Measurements from ENCODE around the gene ZNF792. TPM values are rescaled to one million over a fixed set of nuclear protein-coding genes. Genes with fewer than 3 reads are reported as not detected.
"Not testable (repeated sequence)": the region's sequence is repeated elsewhere in the genome, so short reads cannot be mapped to it uniquely, and the experiment has no call there.

Gene ZNF792
- polyA plus RNA-seq, 1 donor from 2014 or later: 3.7 TPM

DNA sequence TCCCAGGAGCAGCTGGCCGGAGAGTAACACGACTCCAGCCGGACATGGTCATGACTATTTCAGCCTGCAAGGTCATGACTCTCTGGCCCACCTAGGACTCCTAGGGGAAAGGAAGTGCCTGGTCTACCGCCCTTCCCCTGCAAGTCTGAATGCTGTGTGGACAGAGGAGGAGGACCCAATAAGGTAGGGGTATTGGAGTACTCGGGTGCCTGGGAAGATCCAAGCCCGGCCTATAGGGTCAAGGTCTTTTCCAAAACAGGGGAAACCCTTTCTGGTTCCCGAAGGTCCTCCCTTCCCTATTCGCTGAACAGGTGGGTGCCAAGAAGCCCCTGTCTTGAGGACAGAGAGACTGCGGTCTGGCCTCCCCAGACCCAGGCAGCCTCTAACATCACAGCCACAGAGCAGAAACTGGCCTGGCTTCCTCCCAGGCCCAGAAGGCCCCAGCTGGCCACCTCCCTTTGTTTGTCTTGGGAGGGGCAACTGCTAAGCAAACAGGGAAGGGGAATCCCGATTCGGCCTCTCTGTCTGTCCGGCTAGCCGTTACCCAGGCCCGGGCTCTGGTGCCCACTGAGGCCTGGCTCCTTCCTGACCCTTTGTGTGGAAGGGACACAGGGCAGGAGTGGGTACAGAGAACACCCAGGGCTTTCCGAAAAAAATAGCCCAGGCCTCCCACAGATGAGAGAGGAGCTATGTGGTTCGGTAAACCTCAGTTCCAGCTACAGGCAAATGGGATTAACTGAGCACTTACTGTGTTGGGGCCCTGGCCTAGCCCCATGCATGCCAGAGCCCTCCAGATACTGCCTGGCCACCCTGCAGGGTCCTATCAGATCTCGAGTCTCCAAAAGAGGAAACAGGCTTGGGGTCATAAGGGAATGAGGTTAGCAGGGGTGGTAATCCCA is 30.9 kb upstream of the ZNF792 start:
- H3K27me3 ChIP-seq (ENCODE audit: insufficient read depth, low read depth, low read length): no peaks in the 10 kb centered on the region
- no peaks in the 10 kb centered on the region for H4K20me1 ChIP-seq (ENCODE audit: insufficient read depth)
- no peaks in the 10 kb centered on the region for H3K36me3 ChIP-seq (ENCODE audit: insufficient read depth, low read length)
- no peak overlapping the region for H3K27ac ChIP-seq (ENCODE audit: low read length)
- no peak overlapping the region for H3K4me2 ChIP-seq (ENCODE audit: low read length)
- no peaks in the 10 kb centered on the region for H3K9me3 ChIP-seq (ENCODE audit: low read length)
- H2AFZ ChIP-seq (ENCODE audit: low read depth, low read length): no peak overlapping the region
- H3K4me3 ChIP-seq (ENCODE audit: low read length): no peak overlapping the region
- H3K79me2 ChIP-seq (replicated peaks; ENCODE audit: insufficient read depth, low read length): peaks cover 7% of the 10 kb centered on the region
- no peaks in the 10 kb centered on the region for H3K9me2 ChIP-seq (ENCODE audit: insufficient read depth, low read length)
- H3F3A ChIP-seq (ENCODE audit: insufficient read depth, low read length, poor library complexity, severe bottlenecking): no peaks in the 10 kb centered on the region
- TF ChIP-seq POLR2AphosphoS5 (IDR thresholded peaks at IDR 0.05): no peak
- no peak for TF ChIP-seq RAD21 (conservative IDR thresholded peaks at IDR 0.05)
- no peak for TF ChIP-seq CTCF (IDR thresholded peaks at IDR 0.05; ENCODE audit: poor library complexity, severe bottlenecking)
- TF ChIP-seq, protein P1, sequence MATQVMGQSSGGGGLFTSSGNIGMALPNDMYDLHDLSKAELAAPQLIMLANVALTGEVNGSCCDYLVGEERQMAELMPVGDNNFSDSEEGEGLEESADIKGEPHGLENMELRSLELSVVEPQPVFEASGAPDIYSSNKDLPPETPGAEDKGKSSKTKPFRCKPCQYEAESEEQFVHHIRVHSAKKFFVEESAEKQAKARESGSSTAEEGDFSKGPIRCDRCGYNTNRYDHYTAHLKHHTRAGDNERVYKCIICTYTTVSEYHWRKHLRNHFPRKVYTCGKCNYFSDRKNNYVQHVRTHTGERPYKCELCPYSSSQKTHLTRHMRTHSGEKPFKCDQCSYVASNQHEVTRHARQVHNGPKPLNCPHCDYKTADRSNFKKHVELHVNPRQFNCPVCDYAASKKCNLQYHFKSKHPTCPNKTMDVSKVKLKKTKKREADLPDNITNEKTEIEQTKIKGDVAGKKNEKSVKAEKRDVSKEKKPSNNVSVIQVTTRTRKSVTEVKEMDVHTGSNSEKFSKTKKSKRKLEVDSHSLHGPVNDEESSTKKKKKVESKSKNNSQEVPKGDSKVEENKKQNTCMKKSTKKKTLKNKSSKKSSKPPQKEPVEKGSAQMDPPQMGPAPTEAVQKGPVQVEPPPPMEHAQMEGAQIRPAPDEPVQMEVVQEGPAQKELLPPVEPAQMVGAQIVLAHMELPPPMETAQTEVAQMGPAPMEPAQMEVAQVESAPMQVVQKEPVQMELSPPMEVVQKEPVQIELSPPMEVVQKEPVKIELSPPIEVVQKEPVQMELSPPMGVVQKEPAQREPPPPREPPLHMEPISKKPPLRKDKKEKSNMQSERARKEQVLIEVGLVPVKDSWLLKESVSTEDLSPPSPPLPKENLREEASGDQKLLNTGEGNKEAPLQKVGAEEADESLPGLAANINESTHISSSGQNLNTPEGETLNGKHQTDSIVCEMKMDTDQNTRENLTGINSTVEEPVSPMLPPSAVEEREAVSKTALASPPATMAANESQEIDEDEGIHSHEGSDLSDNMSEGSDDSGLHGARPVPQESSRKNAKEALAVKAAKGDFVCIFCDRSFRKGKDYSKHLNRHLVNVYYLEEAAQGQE (IDR thresholded peaks at IDR 0.05; ENCODE audit: borderline replicate concordance): no peak
- TF ChIP-seq EP300 (conservative IDR thresholded peaks at IDR 0.05; ENCODE audit: poor library complexity, severe bottlenecking): no peak
- no peak for TF ChIP-seq MXI1 (conservative IDR thresholded peaks at IDR 0.05; ENCODE audit: poor library complexity, severe bottlenecking)
- TF ChIP-seq EZH2 (IDR thresholded peaks at IDR 0.05; ENCODE audit: borderline replicate concordance, insufficient read depth, low read length, poor library complexity, severe bottlenecking): no peak
- no peak for TF ChIP-seq SMC3 (conservative IDR thresholded peaks at IDR 0.05; ENCODE audit: poor library complexity)
- no peak for TF ChIP-seq TAF1 (IDR thresholded peaks at IDR 0.05; ENCODE audit: low read depth)
- H3K9ac ChIP-seq (ENCODE audit: low read length): no peak overlapping the region

DNA sequence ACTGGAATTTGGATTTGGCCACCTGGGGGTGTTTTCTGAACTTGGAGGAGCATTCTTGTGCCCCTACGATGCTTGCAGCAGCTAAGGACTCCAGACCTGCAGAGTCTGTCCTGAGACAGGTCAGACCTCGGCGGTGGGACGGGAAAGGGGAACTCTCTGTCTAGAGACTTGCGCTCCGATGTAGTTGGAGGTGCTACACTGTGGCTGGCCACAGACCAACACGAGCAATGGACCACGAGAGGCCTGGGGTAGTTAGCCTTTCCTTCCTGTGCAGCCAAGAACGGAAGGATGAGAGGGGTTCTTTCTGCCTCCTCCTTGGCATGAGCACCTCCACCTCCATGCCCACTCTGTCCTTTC is 30.2 kb upstream of the ZNF792 start:
- H3K9me3 ChIP-seq (ENCODE audit: low read length): no peaks in the 10 kb centered on the region
- TF ChIP-seq CTCF (IDR thresholded peaks at IDR 0.05; ENCODE audit: poor library complexity, severe bottlenecking) (no peak), POLR2AphosphoS5 (IDR thresholded peaks at IDR 0.05) (no peak), EP300 (conservative IDR thresholded peaks at IDR 0.05; ENCODE audit: poor library complexity, severe bottlenecking) (no peak), SMC3 (conservative IDR thresholded peaks at IDR 0.05; ENCODE audit: poor library complexity) (no peak), TAF1 (IDR thresholded peaks at IDR 0.05; ENCODE audit: low read depth) (no peak), MXI1 (conservative IDR thresholded peaks at IDR 0.05; ENCODE audit: poor library complexity, severe bottlenecking) (no peak), EZH2 (IDR thresholded peaks at IDR 0.05; ENCODE audit: borderline replicate concordance, insufficient read depth, low read length, poor library complexity, severe bottlenecking) (no peak), RAD21 (conservative IDR thresholded peaks at IDR 0.05) (no peak)
- TF ChIP-seq, protein P1 (IDR thresholded peaks at IDR 0.05; ENCODE audit: borderline replicate concordance): no peak
- no peaks in the 10 kb centered on the region for H3F3A ChIP-seq (ENCODE audit: insufficient read depth, low read length, poor library complexity, severe bottlenecking)
- H3K27me3 ChIP-seq (ENCODE audit: insufficient read depth, low read depth, low read length): no peaks in the 10 kb centered on the region
- no peaks in the 10 kb centered on the region for H3K9me2 ChIP-seq (ENCODE audit: insufficient read depth, low read length)
- no peak overlapping the region for H3K27ac ChIP-seq (ENCODE audit: low read length)
- no peak overlapping the region for H2AFZ ChIP-seq (ENCODE audit: low read depth, low read length)
- H3K4me2 ChIP-seq (ENCODE audit: low read length): no peak overlapping the region
- no peaks in the 10 kb centered on the region for H4K20me1 ChIP-seq (ENCODE audit: insufficient read depth)
- H3K4me3 ChIP-seq (ENCODE audit: low read length): no peak overlapping the region
- peaks cover under 1% of the 10 kb centered on the region for H3K79me2 ChIP-seq (replicated peaks; ENCODE audit: insufficient read depth, low read length)
- H3K36me3 ChIP-seq (ENCODE audit: insufficient read depth, low read length): no peaks in the 10 kb centered on the region
- no peak overlapping the region for H3K9ac ChIP-seq (ENCODE audit: low read length)

DNA sequence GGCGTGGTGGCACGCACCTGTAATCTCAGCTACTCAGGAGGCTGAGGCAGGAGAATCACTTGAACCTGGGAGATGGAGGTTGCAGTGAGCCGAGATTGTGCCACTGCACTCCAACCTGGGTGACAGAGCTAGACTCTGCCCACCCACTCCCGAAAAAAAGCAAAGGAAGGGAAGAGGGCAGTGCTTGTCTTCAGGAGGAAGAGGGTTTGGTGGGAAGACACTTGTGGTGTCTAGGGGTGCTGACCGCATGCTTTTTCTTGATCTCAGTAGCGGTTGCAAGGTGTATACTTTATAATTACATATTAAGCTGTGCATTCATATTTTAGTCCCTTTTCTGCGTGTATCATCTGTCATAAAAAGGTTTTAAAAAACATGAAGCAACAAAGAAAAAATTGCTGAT is 28.6 kb upstream of the ZNF792 start:
- H3K27me3 ChIP-seq (ENCODE audit: insufficient read depth, low read depth, low read length); H3K9ac ChIP-seq (ENCODE audit: low read length): not testable (repeated sequence)

More for the DNA sequence above, 28.6 kb upstream of the ZNF792 start:
- not testable (repeated sequence) for H3K9me2 ChIP-seq (ENCODE audit: insufficient read depth, low read length); H3K4me3 ChIP-seq (ENCODE audit: low read length); H3K79me2 ChIP-seq (replicated peaks; ENCODE audit: insufficient read depth, low read length); H3F3A ChIP-seq (ENCODE audit: insufficient read depth, low read length, poor library complexity, severe bottlenecking); H3K4me2 ChIP-seq (ENCODE audit: low read length); H2AFZ ChIP-seq (ENCODE audit: low read depth, low read length); H4K20me1 ChIP-seq (ENCODE audit: insufficient read depth); H3K27ac ChIP-seq (ENCODE audit: low read length); H3K9me3 ChIP-seq (ENCODE audit: low read length); H3K36me3 ChIP-seq (ENCODE audit: insufficient read depth, low read length)

Measured in neural cell (in vitro differentiated cells).